Activated CD4-positive, CD25-positive, alpha-beta regulatory T cell treated with anti-CD3 and anti-CD28 coated beads, Interleukin-2, amount 50 U/mL, for 72 hours (primary cell): ENCODE results near the gene ESYT1.

Experiments used
- DNase-seq: peaks from one replicate; pipeline ENCODE4 v3.0.0; 2021

ESYT1 gene

GRCh38 chr12:56158029-56158925 lies 30.2 kb downstream of the ESYT1 start, which contains the start of gene MYL6:
Gene MYL6 (plus strand): TSS chr12:56158359. CDS start chr12:56158402, 43 bp downstream.
- DNase-seq, result peak; percentile 82

- no peak for DNase-seq
Measured at GRCh38 chr12:56158926-56159461, 30.9 kb downstream of the ESYT1 start.

GRCh38 chr12:56159482-56160192 lies 31.6 kb downstream of the ESYT1 start:
- DNase-seq, result no peak

DNA sequence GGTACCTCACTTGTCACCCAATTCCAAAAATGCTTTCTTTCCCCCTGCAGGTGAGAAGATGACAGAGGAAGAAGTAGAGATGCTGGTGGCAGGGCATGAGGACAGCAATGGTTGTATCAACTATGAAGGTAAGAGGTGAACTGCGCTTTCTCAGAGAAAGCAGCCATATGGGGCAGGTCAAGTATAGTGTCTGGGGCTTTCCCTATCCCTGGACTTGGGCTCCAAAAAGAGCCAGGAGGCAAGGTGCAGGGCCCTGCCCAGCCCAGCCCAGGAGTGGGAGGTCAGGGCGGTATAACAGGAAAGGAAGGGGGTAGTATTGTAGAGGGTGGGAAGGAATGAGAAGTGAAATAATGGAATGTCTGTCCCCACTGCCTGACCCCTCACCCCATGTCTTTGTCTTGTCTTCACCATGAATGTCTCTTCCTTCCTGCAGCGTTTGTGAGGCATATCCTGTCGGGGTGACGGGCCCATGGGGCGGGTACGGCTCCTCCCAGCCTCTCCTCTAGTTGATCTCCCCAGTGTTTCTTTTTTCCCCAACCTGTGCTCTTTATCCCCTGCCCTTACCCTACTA lies 32.2 kb downstream of the ESYT1 start:
- DNase-seq, result peak; percentile 56

DNA sequence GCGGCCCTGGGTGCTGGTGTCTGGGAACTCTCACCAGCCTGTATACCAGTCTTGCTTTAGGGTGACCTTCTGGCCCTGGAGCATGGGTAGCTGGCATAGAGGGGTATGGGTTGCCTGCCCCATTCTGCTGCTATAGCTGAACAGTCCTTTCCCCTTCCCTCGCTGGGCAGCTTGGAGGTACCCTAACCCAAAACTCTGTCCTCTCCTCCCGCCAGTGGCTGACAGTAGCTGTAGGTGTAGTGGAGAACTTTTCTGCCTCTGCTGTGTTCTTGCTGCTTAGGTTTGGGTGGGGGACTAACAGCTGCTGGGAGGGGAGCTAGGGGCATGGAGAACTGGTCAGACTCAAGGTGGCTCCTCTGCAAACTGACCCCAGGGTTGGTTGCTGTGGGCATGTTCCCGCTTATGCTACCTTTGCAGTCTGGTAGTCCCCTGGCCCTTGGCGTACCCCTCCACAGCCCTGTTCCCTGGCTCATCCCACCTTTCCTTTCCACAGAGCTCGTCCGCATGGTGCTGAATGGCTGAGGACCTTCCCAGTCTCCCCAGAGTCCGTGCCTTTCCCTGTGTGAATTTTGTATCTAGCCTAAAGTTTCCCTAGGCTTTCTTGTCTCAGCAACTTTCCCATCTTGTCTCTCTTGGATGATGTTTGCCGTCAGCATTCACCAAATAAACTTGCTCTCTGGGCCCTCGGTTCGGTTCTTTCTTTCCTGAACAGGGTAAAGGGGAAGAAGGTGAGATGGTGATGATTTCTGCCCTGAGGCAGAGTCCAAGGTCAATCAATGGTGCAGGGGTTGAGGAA lies 33.0 kb downstream of the ESYT1 start:
- no peak for DNase-seq

- DNase-seq, result no peak
Measured at GRCh38 chr12:56161690-56162351, 33.8 kb downstream of the ESYT1 start.

GRCh38 chr12:56162468-56163290 lies 34.6 kb downstream of the ESYT1 start:
- DNase-seq, result no peak

- DNase-seq, result no peak
Measured at GRCh38 chr12:56163533-56164344, 35.7 kb downstream of the ESYT1 start.

DNA sequence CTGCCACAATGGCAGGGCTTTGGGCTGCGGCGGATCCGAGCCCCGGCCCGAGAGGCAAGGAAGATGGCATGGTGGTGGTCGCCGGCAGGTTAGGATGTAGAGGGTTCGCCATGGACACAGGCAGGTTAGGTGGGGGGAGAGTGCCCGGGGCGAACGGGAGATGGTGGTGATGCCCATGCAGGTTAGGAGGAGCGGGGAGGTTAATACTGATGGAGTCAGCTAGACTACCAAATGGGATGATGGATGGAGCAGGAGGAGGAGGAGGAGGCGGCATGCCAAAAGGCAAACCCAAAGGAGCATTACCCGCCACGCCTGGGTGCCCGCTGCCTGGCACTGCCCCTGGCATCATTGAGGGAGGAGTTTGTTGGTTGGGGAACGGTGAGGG lies 36.3 kb downstream of the ESYT1 start:
- no peak for DNase-seq

- no peak for DNase-seq
Measured at GRCh38 chr12:56165369-56165768, 37.3 kb downstream of the ESYT1 start.

GRCh38 chr12:56169229-56169759 lies 41.2 kb downstream of the ESYT1 start:
- no peak for DNase-seq

DNA sequence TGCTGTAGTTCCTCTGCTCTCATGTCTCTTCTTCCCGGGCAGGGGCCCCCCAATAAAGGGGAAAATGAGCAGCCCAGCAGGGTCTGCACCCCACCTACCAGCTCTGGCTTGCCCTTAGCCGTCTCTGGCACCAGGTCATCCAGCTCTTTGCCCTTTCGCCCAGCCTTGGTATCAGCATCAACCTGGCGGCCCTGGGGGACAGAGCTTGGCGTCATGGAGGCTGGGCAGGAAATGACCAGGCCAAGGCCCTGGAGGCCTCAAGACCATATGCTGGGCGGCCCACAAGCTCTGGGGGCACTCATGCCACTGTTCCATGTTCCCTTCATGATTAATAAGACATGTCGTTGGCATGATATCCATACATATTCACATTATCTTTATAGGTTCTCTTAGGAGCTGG lies 44.8 kb downstream of the ESYT1 start:
- DNase-seq, result no peak

DNA sequence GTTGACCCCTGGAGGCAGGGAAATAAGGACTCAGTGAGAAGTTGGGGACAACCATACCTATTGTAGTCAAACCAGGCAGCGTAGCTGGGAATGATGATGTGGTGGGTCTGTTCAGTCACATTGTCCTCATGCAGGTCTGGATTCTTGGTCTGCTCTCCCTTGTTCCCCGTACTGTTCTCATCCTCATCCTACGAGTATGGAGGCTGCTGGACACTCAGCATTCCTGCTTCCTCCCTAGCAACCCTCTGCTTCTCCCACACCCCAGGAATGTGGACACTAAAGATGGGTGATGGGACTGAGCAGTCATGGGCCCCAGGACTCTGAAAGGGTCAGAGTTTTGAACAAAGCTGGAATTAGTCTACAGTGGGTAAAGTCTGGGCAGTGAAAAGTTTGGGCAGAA lies 50.3 kb downstream of the ESYT1 start:
- no peak for DNase-seq

GRCh38 chr12:56186957-56187356 lies 58.9 kb downstream of the ESYT1 start:
- no peak for DNase-seq

GRCh38 chr12:56188131-56188777 lies 60.2 kb downstream of the ESYT1 start:
- no peak for DNase-seq

- no peak for DNase-seq
Measured at GRCh38 chr12:56188778-56189098, 60.7 kb downstream of the ESYT1 start.

- peak; percentile 85 for DNase-seq
Measured at GRCh38 chr12:56189099-56189917, 61.2 kb downstream of the ESYT1 start, which contains the start of gene SMARCC2. Gene SMARCC2 (minus strand): TSS chr12:56189483. CDS start chr12:56189461, 22 bp downstream.

DNA sequence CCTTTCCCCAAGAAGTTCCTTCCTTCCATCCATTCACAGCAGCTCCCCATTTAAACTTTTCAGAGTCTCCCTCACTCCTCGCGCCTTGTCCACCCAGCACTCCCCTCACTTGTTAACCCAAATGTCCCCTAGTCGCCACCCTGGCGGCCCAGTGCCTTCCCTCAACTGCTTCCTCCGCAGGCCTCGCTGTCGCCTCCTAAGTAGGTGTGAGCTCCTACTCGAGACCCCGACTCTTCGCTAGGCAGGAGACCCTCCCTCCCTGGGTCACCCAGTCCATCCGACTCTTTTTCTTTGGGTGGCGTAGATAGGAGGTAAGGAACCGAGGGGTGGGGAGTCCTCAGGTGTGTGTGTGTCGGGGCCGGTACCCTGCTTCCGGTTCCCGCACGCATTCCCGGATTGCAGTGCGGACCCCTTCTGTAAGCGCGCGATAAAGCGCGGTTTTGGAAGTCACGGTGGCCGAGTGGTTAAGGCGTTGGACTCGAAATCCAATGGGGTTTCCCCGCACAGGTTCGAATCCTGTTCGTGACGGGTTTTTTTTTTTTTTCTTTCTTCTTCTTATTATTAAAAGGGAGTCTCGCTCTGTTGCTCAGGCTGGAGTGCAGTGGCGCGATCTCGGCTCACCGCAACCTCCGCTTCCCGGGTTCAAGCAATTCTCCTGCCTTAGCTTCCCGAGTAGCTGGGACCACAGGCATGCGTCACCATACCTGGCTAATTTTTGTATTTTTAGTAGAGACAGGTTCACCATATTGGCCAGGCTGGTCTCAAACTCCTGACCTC lies 62.0 kb downstream of the ESYT1 start:
- DNase-seq, result peak; percentile 88
